ENCODE measurements around the gene ARID1B.
"Not testable (repeated sequence)": the region's sequence is repeated elsewhere in the genome, so short reads cannot be mapped to it uniquely, and the experiment has no call there.

The ARID1B gene

DNA sequence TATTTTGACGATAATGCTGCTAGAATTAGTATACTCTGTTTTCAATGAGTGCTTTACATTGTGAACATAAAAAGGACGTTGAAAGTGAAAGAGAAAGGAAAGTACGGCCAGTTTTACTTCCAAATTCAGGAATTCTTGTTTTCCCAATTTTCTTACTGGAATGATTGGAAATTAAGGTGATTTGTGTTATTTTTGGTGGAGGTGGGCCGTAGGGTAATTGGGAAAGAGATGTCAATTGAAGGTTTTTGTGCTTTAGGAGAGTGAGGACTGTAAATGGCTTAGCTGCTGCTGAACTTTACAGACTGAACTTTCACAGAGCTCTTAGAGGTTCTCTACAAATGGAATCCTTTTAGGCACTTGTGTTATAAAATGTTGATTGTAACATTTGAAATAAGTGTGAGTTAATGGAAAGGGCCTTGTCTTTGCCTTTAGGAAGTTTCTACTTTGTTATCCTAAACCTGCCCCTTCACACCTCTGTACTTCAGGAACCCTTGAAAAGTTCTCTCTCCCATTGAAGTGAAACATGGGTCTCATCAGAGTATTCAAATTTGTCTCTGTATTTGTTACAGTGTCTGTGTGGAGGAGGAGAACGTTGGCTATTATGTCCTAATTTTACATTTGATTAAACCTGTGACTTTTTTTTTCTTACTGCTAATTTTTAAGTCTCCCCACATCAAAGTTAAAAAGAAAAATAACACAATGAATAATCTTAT lies 256.4 kb downstream of the ARID1B start:
- DNase-seq = no peak

DNA sequence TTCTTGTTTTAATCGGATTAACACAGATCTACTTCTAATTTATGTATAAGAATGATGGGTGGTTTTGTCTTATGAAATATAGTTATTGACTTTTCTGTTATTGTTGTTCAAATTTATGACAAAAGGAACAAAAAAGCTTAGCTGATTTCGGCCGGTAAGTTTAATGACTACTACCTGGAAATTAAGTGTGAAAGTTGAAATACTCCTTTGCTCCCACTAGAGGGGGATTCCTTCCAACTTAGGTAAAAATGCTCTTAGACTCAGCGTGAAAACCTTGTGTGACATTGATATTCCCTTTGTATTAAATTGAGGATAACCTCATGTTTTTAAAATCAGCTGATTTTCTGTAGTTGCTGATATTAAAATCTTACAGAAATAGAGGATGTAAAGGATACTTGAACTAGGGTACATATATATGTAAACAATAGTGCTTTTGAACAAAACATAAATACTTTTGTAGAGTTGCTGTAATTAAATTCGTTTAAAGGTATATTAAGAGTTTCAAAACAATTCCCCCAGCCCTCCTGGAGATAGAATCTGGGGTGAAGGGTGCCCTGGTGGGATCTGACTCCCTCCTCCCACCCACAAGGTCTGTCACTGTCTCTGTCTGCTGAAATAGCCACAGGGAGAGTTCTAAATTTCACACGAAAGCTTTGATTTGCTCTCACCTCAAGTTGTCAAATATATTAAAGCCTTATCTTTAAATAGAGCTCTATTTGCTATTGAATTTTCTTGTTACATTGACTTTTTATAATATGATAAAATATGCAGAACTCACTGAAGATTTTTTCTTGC lies 257.5 kb downstream of the ARID1B start:
- no peak for DNase-seq

DNA sequence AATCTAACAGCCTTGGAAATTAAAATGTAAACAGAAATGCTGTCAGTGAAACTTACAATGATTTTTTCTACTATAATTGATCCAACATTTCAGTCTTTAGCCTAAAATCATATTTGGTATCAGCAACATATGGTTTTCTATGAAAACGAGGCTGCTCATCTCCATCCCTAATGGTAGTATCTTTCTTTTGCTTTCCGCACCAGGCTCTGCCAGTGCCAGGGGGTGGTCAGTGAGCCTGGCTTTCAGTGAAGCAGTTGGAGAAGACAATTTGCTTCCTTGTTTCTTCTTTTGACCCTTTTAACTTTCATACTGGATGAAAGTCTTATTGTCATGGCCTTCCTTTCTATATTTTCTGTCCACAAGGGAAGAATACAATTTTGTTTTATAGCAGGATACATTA lies 258.4 kb downstream of the ARID1B start:
- no peak for DNase-seq

DNA sequence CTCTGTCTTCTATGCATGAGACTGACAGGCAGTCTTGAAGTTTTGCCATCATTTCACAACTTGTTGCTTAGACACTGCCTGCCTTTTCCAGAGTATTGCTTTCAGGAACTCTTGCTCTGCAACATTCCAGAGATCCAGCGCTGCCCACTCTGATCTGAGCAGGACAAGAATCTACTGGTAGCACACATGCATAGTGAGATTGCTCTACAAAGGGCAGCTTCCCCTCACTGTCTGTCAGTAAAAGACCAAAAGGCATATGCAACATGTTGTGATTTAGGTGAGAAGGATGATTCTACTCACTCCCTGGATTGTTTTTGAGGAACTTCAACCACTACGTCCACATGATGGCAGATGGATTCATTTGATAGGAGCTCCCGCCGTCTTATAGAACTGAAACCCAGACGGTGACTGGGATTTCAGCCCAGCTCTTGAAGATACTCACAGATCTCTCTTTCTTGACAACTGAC lies 259.1 kb downstream of the ARID1B start:
- DNase-seq = peak; percentile 90

DNA sequence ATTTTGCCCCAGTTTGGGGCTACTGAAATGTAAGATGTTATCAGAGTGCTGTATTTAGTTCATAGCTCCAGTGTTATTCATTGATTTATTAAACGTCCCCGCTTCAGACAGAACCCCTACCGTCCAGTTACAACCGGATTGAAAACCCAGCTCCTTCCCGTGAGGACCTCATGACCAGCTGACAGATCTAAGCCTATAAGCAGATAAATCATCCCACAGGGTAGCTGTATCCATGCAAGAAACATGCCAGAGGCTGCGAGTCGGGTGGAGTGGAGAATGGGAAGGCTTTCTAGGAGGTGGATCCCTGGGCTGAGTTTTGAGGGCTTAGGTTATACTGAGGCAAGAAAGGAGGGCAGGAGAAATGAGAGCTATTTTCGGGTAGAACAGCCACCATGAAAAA lies 260.0 kb downstream of the ARID1B start:
- no peak for DNase-seq

DNA sequence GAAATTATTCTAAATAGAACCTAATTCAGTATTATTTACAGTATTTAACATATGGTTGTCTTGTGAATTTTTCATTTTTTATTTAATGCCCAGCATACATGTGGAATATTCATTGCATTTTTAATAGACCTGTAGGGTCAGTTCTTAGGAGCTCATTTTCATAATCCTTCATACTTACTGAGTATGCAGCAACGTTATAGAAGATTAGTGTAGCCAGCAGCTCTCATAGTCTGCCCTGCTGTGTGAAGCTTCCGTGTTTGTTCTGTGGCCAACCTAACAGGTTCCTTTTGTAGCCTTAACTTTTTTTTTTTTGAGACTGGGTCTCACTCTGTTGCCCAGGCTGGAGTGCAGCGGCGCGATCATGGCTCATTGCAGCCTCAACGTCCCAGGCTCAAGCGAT lies 261.4 kb downstream of the ARID1B start:
- no peak for DNase-seq

DNA sequence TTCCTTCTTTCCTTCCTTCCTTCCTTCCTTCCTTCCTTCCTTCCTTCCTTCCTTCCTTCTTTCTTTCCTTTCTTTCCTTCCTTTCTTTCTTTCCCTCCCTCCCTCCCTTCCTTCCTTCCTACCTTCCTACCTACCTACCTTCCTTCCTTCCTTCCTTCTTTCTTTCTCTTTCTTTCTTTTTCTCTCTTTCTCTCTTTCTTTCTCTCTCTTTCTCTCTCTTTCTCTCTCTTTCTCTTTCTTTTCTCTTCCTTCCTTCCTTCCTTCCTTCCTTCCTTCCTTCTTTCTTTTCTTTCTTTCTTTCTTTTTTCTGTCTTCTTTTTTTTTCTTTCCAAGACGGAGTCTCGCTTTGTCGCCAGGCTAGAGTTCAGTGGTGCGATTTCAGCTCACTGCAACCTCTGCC lies 262.5 kb downstream of the ARID1B start:
- DNase-seq = not testable (repeated sequence)

DNA sequence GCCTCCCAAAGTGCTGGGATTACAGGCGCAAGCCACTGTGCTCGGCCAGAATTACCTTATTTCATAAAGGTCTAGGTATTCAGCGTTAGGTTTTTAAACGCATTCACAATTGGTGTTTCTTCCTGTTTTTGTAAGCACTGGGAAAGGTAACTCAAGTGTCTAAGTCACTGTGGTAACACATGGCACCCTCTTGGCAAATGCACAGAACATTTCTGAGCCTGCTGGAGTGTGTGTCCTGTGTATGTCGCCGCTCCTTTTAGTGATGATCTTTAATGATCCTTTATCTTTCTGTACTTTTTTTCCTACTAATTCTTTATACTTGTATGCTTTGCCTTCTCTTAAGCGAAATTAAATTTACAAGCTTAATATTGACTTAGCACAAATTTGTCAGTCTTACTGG lies 263.0 kb downstream of the ARID1B start:
- DNase-seq = no peak

DNA sequence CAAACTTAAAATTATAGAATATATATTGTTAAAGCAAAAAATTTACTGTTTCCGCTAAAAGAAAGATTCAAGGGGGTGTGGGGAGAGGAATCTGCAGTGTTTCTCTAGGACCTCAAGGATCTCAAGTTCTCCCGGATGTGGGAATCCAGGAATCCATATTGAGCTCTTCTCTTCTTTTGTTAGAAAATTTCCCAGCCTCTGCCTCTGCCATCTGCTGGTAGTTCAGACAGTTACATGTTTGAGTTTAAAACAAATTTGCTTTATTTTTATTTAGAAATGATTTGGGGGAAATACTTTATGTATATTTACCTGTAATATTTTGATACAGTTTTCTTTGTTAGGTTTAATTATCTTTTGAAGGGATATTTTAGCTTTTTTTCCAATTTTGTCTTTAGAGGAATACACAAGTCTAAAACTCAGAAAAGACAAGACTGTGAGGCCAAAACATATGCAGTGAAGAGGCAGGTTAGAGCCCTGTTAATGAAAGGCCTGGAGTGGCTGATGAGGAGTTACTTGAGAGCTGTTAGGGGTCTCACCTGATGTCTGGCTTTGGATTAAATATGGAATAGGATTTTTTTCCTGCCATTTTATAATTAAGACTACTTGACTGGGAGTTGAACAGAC lies 268.8 kb downstream of the ARID1B start:
- no peak for DNase-seq

DNA sequence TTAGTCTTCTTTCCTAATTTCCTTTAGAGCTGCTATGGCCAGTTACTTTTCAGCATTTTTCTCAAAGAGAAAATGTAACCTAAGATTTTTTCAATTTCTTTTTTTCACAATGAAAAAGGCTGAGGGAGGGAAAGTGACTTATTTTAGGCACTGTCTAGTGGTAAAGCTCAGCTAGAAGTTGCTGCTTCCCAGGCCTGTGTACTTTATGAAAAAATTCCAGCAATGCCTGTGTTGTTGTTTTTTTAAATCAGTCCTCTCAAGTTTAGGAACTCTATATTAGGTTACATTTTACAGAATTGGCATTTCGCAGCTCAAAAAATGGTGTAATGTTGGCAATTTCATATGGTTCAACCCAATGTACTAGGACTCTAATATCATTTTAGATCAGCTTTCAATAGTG lies 269.6 kb downstream of the ARID1B start:
- DNase-seq = no peak

DNA sequence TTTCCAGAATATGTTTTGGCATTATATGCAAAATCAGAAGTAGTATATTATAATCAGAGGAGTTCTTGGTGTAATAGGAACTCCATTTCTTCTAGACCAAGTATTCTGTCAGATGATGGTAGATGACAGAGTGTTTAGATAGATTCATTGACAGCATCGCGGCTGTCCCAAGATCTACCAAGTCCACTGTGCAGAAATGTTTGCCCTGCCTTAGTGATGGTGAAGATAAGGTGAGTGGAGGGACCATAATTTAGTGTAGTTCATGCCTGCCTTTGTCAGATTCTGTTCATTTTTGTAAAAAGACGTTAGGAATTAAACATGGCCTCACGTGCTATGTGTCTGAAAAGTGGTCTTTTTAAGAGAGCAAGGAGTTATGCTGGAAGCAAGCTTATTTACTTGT lies 270.1 kb downstream of the ARID1B start:
- no peak for DNase-seq

DNA sequence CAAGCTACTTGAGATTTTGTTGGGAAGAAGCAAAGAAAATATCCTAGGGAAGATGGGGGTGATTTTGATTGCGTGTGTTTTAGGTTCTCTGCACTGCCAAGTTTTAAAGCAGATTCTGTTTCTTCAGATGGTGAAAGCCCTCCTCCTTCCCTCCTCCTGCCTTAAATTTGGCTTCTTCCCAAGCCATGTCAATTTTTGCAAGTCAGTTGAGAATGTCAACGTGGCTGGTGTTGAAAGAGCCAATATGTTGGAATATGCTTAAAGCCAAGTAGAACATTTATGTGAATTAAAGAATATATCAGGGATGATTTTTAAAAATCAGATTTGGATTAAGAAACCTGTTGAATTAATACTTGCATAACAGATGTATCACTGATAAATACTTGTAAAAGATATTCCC lies 270.8 kb downstream of the ARID1B start:
- no peak for DNase-seq

DNA sequence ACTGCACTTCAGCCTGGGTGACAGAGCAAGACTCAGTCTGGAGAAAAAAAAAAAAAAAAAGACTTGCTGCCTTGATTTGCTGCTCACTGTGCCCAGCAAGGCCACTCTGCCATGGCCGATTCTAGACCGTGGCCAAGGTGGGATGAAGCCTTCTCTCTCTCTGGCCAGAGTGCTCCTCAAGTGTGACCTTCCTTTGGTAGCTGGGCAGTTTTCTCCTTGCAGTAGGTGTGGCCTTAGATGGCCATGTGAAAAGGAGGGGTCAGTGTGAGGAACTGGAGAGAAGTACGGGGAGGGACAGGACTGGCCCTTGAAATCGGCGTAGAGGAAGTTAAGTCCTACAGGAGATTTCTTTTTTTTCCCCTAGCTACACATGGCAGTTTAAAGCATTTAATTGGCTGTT lies 272.0 kb downstream of the ARID1B start:
- DNase-seq = no peak

DNA sequence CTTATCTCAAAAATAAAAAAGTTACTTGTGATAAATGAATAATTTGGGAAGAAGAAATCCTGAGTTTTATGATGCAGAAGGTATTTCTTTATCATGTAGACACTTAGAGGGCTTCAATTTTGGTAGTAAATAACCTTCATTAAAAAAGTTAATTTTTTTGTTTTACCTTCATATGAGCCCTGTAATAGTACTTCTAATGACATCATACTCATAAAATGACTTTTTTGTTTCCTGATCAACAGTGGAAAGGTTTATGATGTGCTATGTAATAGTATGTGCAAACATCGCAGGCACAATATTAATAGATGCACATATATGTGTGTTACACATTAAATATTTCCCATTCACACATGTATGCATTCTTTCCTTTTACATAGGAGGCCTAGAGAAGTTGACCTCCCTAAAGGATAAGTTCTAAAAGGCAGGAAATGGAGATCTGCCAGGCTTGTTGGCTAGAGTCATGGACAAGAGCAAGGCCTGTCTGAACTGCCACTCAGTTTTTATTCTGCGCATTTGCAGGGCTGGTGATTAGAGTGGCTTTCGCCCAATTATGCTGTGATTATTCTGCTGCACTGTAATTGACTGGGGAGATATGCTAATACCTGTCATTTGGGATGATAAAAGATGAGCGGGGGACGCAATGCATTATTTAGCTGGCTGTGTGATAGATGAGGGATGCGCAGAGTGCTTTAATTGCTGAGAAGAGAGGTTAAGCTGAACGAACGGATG lies 273.5 kb downstream of the ARID1B start:
- DNase-seq = no peak

DNA sequence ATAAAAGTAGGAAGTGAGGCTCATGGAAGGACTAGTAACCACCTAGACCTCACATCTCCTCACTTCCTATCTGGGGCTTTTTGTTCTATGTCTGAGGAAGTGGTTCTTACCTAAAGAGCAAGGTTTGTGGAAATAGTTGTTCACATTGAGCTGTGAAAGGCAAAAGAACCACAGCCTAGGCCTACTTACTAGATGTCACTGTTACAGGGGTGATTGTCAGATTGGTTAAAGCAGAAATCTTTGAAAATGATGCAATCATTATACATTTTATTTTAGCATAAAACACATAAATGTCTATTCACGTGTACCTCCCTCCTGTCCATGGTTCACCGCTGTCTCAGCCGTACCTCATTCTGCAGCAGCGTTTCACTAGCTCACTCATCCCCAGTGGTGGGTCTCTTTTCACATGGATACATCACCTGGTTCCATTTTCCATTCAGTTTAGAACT lies 277.4 kb downstream of the ARID1B start:
- DNase-seq = no peak

DNA sequence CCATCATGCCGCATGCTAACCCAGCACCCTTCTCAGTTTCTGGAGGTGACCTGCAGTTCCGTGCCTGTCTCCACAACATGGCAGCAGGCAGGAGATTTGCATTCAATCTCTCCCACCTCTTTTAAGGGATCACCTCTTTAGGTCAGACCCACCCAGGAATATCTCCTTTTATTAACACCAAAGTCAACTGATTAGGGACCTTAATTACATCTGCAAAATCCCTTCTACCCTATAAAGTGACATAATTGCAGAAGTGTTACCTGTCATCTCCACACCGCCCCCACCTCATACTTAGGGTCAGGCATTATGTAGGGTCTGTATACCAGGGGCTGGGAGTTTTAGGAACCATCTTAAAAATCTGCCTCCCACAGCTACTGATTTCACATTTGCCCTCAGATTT lies 278.7 kb downstream of the ARID1B start:
- no peak for DNase-seq

DNA sequence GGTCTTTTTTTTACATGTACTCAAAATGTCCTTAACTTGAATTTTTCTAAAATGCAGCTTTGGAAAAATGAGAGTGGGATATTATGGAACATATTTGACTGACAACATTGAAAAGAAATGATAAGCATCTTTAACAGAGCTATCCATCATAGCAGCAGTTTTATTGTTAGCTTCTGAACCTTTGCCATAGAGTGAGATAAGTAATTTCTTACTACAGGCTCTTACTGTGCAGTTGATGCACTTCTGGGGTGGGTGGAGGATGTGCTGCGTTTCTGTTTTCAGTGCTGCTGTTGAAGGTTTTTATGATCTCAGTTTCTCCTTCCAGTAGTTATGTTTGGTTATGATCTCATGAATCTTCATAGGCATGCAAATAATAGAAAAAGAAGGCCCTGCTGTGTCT lies 279.1 kb downstream of the ARID1B start:
- DNase-seq = no peak

DNA sequence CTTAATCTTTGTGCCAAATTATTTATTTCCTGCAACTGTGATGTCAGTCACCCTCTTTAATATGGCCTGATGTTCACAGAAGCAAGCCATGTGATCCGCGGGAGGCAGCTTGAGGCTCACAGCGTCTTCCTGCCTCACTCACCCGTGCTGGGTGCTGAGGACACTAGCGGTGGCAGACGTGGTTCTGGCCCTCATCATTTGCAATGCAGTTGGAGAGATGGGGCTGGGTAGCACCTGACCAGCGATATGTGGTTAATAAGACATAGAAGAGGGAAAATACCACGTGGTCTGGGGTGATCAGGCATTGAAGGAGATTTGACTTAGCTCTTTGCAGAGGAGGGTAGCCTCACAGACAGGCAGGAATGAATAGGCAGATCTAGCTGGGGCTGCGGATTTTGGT lies 281.4 kb downstream of the ARID1B start:
- DNase-seq = no peak

DNA sequence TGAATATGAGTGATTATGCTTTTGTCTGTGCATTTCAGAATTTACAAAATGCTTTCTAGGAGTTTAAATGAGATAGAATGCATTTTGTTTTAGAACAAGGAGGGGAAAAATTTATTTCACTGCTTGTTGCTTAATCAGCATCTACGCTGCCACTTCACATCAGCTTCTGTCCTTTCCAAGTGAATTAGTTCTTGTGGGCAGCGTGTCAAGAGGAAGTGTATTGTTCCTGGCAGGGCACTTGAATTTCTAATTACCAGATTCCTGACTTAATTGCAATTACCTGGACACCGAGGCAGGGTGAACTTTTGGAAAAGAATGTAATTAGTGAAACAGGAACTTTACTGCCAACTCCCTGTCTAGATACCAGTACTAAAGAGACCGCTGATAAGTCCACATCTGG lies 282.6 kb downstream of the ARID1B start:
- no peak for DNase-seq

DNA sequence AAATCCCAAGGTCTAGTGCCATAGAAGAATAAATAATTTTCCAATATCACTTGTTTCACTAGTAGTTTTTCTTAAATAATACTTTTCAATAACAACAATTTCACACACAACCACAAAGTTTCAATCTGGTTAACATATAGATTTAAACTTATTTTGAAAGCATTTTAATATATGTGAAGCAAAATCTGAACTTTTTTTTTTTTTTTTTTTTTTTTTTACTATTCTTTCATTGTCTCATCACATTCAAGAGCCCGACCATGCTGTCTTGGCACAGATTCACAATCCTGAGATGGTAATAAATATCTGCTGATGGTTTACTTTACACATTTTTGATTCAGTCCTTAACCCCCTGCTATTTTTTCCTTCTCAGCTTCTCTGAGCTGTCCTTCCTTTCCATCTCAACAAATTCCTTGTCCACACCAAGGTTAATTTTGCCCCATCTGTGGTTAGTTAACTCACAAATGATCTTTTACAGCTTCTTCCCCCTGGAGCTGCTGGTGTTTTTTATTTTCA lies 283.3 kb downstream of the ARID1B start:
- DNase-seq = no peak

DNA sequence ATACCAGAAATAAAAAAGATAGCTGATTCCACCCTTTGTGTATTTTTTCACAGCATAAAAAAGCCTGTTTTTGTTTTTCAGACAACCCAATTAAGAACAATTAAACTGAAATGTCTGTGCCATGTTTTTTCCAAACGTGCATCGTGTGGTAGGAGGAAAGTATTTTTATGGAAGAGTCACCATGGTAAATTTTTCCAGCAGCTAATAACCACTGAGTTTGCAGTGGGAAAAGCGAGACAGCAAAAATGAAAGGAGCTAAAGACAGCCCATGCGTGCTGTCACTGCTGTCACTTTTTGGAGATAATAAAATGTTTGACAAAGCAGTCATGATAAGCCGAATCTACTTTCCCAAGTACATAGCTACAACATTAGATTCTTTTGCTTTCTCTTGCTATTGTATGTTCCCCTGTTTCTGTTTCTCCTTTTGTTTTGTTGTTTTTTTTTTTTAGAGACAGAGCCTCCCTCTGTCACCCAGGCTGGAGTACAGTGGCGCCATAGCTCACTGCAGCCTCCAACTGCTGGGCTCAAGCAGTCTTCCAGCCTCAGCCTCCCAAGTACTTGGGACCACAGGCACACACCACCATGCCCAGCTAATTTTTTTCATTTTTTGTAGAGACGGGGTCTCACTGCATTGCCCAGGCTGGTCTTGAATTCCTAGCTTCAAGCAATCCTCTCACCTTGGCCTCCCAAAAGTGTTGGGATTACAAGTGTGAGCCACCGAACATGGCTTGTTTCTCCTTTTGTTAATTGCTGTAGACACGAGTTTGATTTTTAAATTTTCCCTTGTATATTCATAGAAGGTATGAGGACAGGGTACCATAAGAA lies 284.8 kb downstream of the ARID1B start:
- no peak for DNase-seq

Measured in islet precursor cell (in vitro differentiated cells).